Fibroblast of villous mesenchyme (primary cell): ENCODE results near the gene F10. TPM values are rescaled to one million over a fixed set of nuclear protein-coding genes. Genes with fewer than 3 reads are reported as not detected.
"Not testable (repeated sequence)": the region's sequence is repeated elsewhere in the genome, so short reads cannot be mapped to it uniquely, and the experiment has no call there.

Source experiments
- DNase-seq: peaks from one replicate; pipeline ENCODE4 v3.0.0-alpha.2; 2010; ENCODE audit warnings: low read depth
- H3K4me3 ChIP-seq: 2 replicates; pipeline ENCODE4 v1.5.1; 2011; ENCODE audit warnings: low read depth, mild to moderate bottlenecking, low read length
- total RNA-seq: library from RNA; depleted of rRNA; stranded (reverse); fragments of >200 nt; gene quantifications from 2 replicates; pipeline ENCODE4 v1.2.3, GENCODE V29; 2012
- TF ChIP-seq, protein P1 (sequence below): IDR thresholded peaks from 2 replicates; pipeline ENCODE4 v1.5.1; 2012; ENCODE audit warnings: low read depth, mild to moderate bottlenecking, low read length; ENCODE audit not compliant: insufficient read depth

F10 gene
- total RNA-seq, 1 donor, result 12.5 TPM

DNA sequence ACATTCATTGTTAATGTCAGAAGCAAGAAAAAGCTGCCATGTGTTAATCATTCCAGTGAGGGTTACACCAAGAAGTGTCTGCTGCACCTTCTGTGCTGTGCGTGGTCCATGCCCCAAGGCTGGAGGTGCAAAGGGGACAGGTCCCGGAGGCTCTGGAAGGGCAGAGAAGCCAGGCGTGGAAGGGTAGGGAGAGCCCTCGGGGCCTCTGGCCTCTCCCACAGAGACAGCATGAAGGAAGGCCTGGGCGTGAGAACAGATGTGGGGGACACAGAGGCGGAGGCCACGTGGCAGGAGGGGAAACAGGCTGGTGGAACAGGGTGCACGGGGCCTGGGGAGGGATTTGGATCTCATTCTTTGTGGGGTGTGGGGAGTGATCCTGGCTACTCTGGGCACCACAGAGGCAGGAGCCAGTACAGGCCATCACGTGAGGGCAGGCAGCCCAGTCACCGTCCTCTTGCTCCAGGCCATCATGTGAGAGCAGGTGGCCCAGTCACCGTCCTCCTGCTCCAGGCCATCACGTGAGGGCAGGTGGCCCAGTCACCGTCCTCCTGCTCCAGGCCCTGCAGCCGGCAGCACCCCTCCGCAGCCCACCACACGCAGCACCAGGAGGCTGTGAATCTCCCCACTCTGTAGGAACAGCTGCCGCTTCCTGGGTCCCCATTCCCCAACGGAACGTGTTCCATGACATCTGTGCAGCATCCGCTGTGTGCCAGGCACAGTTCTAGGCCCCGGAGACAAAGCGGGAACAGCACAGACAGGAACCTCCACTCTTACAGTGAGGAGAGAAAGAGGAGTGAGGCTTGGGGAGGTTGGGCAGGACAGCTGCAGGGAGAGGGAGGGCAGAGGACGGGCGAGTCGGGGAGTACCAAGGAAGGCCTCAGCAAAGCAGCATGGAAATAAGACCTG lies 27.2 kb upstream of the F10 start:
- no peak for DNase-seq
- no peak overlapping the region for H3K4me3 ChIP-seq
- TF ChIP-seq, protein P1, sequence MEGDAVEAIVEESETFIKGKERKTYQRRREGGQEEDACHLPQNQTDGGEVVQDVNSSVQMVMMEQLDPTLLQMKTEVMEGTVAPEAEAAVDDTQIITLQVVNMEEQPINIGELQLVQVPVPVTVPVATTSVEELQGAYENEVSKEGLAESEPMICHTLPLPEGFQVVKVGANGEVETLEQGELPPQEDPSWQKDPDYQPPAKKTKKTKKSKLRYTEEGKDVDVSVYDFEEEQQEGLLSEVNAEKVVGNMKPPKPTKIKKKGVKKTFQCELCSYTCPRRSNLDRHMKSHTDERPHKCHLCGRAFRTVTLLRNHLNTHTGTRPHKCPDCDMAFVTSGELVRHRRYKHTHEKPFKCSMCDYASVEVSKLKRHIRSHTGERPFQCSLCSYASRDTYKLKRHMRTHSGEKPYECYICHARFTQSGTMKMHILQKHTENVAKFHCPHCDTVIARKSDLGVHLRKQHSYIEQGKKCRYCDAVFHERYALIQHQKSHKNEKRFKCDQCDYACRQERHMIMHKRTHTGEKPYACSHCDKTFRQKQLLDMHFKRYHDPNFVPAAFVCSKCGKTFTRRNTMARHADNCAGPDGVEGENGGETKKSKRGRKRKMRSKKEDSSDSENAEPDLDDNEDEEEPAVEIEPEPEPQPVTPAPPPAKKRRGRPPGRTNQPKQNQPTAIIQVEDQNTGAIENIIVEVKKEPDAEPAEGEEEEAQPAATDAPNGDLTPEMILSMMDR, result no peak

DNA sequence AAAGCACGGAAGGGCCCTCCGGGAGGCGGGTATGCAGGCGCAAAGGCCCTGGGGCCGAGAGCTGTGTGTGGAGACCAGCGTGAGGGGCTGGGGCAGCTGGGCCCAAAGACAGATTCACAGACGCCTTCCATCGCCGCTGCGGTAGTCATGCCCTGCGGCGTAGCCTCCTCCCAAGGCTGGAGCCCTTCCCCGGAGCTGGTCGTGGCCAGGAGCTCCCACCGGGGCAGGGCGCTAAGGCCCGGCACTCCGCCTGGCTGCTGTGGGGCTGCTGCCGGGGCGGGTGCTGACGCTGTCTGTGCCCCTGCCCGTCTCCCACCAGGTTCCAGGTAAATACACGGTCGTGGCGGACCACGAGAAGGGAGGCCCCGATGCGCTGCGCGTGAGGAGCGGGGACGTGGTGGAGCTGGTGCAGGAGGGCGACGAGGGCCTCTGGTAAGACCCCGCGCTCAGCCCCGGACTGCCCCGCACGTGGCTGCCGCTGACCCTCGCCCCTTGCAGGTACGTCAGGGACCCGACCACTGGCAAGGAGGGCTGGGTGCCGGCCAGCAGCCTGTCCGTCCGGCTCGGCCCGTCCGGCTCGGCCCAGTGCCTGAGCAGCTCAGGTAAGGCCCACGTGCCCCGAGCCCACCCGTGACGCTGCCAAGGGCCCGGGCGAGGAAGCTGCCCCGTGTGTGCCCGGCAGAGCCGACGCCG lies 26.4 kb upstream of the F10 start:
- no peak for DNase-seq
- TF ChIP-seq, protein P1, result no peak
- no peak overlapping the region for H3K4me3 ChIP-seq

DNA sequence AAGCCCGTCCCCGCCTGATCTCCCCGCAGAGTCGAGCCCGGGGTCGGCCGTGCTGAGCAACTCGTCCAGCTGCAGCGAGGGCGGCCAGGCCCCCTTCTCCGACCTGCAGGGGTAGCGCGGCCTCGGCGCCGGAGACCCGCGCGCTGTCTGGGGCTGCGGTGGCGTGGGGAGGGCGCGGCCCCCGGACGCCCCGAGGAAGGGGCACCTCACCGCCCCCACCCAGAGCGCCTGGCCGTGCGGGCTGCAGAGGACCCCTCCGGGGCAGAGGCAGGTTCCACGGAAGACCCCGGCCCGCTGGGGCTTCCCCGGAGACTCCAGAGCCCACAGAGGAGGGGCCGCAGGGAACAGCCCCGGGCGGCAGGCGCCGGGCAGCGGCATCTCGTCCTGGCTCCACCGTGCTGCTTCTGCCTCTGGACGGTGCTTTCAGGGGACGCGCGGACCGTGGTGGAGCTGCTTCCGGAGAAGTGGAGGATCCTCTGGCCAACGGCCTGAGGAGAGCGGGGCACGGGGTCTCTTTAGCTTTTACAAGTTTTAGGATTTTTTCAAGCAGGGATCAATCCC lies 25.8 kb upstream of the F10 start:
- DNase-seq, result no peak
- no peak overlapping the region for H3K4me3 ChIP-seq
- TF ChIP-seq, protein P1, result no peak

DNA sequence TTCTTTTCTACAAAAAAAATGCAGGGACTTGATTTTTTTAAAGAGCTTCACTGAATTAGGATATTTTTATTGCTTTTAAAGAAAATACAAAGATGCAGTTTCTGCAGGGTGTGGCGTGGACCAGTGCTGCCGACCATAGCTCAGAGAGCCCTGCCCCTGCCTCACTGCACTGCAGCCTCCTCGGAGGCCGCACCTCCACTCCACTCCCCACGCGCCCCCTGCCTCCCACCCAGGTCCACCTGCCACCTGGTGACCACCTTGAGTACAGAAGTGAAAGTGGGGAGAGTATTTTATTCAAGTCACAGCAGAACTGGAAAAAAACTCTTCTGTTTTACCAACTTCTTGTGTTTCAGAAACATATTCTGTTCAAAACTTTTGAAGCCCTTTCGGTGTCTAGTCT lies 24.9 kb upstream of the F10 start:
- H3K4me3 ChIP-seq, result no peak overlapping the region
- TF ChIP-seq, protein P1, result no peak
- no peak for DNase-seq

DNA sequence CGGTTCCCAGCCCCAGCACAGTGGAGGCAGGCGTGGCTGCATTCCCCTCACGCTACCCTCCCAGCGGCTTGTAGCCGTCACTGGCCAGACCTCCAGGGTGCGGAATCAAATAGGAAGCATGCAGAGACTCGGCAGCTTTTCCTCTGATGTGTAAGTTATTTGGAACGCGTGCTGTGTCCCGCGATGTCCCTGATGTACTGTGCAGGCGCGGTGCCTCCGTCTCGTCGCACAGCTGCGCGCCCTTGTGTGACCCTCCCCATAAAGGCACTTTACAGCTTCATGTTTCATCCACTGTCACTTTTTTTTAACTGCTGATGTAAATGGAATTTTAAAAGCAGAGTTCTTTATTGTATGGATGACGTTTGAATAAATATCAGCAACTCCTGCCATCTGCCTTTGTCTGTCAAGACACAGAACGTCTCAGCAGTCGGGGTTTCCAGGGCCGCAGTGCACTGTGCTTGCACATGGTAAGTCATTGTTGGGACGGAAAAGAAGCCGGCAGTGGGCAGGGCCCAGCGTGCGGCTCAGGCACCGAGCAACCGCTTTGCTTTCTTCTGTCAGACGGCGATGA lies 24.4 kb upstream of the F10 start:
- no peak overlapping the region for H3K4me3 ChIP-seq
- DNase-seq, result peak; percentile 51

DNA sequence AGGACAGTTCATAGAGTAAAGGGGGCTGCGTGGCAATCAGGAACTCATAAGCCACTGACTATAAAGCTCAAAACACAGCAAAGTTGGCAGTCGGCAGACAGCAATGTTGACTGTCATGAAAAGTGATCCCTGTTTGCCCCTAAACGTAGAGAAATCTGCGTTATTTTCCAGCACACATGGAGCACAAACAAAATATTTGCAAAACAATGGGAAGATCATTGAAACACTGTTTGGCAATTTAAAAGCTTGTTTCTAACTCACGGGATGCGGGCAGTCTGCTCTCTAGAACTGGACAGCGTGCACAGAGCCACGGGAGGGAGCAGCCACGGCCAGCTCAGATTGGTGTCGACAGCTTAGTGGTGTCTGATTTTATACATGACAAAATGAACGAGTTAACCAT lies 23.5 kb upstream of the F10 start:
- no peak for DNase-seq
- no peak overlapping the region for H3K4me3 ChIP-seq
- TF ChIP-seq, protein P1, result no peak

More for the DNA sequence above, 24.4 kb upstream of the F10 start:
- TF ChIP-seq, protein P1, result no peak

DNA sequence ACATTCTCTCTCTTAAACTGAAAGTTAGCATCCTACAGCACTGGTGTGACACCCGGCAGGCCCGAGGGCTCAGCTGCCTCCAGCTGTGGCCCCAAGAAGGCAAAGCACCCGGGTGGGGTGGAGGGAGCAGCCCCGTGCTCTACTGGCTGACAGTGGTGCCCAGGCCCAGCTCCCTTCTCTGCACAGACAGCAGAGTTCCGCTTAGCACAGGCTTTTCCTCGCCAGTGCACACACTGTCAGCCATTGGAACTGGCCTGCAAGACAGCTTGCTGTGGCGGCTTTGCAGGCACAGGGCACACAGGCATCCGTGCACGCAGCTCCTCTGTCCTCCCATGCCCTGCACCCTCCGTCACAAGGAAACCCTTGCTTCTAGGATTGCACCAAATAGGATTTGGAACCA lies 20.3 kb upstream of the F10 start:
- H3K4me3 ChIP-seq, DNase-seq: not testable (repeated sequence)
